Dermis blood vessel endothelial cell (primary cell): ENCODE measurements around the gene NR2F6. TPM values are rescaled to one million over a fixed set of nuclear protein-coding genes. Genes with fewer than 3 reads are reported as not detected.
A peak's percentile ranks its signal among the peaks of the same experiment; 100 is the strongest.
"Not testable (repeated sequence)": the region's sequence is repeated elsewhere in the genome, so short reads cannot be mapped to it uniquely, and the experiment has no call there.

Source experiments
- DNase-seq: peaks from one replicate; pipeline ENCODE4 v3.0.0; 2010
- total RNA-seq: library from RNA; depleted of rRNA; stranded (reverse); fragments of >200 nt; gene quantifications from 2 replicates; pipeline ENCODE4 v1.2.3, GENCODE V29; 2014

Gene NR2F6
- 63.1 and 82.0 TPM in 2 replicates for total RNA-seq

DNA sequence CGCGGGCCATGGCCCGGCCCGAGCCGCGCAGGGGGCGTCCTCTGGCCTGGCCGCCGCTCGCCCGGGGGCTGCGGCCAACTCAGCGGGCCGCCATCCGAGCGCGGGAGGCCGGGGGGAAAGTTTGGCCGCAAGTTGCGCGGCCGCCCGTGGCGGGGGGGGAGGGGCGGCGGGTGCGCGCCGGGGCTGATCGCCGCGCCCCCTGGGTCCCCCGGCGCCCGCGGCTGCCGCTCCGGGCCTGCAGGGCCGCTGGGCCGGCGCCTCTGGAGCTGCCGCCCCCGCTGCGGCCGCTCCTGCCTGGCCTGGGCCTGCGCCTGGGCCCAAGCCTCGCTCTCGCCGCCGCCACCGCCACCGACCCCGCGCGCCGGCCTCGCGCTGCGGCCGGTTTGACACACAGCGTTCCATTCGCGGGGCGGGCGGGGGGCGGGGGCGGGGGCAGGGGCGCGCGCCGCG is at the start of gene NR2F6:
NR2F6 (minus strand) TSS at position 385 of the 450 bp plus-strand sequence. CDS start 699 bp downstream, outside the sequence.
- no peak for DNase-seq

DNA sequence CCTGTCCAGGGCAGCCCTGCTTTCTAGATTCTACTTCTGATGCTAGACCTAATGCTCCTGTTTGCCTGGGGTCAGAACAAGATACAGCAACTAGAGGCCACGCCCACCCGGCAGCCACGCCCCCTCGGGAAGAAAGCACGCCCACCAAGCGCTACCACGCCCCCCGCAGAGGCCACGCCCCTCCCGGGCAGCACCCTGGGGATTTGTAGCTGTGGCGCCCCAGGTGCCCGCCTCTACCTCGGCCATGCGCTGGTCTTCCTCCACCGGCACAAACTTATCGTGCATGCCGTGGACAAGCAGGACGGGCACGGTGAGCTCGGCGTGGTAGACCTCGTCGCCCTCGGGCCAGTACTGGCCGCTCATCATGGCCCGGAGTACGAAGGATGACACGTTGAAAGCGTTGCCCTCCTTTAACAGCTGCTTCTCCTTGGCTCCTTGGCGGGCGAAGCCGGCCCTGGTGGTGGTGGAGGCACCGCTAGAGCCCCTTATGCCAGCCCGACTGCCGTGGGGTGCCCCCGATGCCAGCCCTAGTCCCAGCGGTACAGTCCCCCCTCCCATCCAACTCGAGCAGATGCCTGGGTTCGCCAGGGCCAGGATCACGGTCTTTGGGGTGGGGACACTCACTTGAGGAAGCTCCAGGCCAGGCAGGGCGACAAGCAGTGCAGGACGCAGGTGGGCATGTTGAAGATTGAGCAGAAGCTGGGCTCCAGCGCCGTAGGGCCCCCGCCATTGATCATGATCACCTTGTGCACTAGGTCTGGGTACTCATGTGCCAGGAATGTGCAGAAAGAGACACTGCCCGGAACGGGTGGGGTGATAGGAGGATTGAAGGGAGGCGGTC is 48.6 kb upstream of the NR2F6 start:
- peak; percentile 44 for DNase-seq

DNA sequence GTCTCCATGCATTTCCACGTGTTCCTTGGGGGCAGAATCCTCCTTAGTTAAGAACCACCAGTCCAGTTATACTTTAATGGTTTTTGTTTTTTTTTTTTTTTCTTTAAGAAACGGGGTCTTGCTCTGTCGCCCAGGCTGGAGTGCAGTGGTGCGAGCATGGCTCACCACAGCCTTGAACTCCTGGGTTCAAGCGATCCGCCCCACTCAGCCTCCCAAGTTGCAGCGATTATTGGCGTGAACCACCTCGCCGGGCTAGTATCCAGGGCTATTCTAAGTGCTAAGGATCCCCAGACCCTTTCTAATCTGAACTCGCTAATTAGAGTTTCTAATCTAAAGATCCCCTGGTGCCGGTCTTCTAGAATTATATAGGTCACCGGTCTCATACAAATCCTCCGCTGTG is 47.9 kb upstream of the NR2F6 start:
- no peak for DNase-seq

DNA sequence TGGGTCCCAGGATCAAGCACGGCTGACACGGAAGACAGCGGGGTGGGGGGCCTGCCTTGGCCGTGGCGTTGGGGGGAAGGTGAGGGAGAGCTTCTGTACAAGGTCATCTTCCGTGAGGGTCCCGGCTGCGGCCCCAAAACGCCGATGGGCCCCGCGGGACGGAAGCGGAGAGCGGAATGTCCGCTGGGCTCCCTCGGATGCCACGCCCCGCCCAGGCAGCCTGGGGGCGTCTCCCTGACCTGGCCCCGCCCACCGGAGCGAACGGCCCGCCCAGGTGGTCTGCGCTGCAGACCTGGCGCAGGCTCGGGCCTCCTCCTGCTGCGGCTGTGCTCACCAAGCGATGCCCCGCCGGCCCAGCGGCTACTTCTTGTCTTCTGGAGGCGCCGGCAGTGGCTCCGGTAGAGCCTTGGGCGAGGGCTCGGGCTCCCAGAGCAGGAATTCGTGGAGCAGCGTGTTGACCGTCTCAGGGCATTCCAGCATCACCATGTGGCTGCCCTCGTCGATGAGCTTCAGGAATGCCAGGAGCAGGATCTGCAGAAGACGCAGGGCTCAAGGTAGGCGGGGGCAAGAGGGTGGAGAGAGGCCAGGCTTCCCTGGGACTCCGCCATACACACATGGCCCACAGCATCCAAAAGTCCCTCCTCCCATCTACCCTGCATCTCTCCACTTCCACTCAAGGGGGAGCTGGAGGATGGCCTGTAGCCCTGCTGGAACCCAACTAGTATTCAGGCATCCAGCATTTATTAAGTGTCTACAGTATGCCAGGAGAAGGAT is 46.8 kb upstream of the NR2F6 start:
- DNase-seq, result peak; percentile 92

DNA sequence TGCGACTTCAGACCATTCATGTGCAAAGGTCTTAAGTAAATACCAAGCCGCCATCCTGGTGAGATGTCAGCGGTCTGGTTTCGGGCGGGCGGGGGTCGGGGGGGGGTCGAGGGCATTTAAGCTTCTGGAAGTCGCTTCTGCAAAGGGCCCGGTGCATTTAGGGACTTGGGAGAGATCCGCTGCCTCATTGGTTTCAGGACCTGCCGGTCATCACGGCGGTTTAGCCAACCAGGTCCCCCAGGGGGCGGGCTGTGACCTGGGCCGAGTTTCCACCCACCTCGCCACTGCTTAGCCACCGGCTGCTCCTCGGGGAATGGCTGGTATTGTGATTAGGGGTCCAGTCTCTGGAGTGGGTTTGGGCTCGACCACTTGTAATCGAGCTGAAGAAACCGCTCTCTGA is 43.8 kb upstream of the NR2F6 start:
- peak; percentile 92 for DNase-seq

DNA sequence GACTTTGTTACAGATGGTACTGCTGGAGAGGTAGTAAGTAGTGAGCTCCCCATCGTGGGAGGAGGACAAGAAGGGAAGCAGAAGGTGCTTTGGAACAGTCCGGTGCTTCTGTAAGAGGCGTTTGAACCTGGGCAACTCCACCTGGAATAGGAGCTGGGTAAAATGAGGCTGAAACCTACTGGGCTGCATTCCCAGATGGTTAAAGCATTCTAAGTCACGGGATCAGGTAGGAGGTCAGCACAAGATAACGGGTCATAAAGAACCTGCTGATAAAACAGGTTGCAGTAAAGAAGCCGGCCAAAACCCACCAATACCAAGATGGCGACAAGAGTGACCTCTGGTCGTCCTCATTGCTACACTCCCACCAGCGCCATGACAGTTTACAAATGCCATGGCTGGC is 41.0 kb upstream of the NR2F6 start:
- no peak for DNase-seq

DNA sequence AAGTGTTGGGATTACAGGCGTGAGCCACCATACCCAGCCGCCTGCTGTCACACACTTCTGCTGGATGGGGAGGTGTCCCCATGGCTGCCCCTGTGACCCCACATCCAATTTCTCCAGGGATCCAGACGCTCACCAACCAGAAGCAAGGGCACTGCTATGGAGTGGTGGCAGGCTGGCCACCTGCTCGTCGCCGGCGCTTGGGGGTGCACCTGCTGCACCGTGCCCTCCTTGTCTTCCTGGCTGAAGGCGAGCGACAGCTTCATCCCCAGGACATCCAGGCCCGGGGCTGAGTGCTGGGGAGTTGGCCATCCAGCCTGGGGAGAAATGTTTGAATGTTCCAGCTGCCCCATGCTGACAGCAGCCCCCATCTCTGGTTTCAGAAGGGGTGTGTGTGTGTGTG is 40.5 kb upstream of the NR2F6 start:
- no peak for DNase-seq

DNA sequence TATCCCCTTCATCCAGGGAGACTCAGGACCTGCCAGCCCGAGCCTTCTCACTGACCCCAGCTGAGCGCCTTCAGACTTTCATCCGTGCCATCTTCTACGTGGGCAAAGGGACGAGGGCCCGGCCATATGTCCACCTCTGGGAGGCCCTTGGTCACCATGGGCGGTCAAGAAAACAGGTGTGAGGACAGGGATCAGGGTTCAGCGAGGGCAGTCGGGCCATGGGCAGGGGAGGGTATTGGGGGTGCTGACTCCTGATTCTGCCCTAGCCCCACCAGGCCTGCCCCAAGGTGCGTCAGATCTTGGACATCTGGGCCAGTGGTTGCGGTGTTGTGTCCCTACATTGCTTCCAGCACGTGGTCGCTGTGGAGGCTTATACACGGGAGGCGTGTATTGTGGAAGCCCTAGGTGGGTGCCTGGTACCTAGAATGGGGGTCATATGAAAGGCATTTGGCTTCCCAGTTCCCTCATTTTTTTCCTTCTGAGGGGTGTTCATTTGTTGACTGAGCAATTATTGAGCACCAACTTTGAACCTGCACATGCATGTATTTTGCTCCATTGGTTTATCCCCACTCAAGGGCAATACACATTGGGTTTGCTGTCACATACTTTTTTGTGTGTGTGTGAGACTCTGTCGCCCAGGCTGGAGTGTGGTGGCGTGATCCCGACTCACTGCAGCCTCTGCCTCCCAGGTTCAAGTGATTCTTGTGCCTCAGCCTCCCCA is 39.9 kb upstream of the NR2F6 start:
- DNase-seq, result no peak

DNA sequence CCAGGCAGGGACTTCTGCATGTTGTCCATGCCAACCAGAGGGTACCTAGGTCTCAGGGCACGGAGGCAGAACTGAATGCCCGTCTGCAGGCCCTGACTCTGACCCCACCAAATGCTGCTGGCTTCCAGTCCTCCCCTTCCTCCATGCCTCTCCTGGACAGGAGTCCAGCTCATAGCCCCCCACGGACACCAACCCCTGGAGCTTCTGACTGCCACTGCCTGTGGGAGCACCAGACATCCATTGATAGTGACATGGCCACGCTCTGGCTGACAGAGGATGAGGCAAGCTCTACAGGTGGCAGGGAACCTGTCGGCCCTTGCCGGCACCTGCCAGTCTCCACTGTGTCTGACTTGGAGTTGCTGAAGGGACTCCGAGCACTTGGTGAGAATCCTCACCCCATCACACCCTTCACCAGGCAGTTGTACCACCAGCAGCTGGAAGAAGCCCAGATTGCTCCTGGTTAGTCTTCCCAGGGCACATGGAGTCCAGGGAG is 37.8 kb upstream of the NR2F6 start:
- no peak for DNase-seq

DNA sequence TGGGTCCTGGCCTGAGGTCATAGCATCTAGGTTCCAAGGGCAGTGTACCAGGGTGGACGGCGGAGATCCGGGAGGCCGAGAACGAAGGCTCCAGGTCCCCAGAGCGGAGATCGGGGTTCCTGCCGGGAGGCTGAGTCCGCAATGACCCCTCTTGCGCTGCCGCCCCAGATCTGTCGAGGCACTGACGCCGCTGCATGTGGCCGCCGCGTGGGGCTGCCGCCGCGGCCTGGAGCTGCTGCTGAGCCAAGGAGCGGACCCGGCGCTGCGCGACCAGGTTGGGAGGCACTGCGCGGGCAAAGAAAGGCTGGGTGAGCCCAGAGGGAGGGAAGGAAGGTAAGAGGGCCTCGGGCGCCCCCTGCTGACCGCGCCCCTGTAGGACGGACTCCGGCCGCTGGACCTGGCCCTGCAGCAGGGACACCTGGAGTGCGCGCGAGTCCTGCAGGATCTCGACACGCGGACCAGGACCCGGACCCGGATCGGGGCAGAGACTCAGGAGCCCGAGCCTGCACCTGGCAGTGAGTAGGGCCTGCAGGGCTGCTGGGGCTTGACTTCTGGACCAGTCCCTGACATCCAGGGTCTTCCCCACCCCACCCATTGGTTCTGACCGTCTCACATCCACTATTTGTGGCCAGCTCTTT is 36.9 kb upstream of the NR2F6 start:
- DNase-seq, result peak; percentile 87

DNA sequence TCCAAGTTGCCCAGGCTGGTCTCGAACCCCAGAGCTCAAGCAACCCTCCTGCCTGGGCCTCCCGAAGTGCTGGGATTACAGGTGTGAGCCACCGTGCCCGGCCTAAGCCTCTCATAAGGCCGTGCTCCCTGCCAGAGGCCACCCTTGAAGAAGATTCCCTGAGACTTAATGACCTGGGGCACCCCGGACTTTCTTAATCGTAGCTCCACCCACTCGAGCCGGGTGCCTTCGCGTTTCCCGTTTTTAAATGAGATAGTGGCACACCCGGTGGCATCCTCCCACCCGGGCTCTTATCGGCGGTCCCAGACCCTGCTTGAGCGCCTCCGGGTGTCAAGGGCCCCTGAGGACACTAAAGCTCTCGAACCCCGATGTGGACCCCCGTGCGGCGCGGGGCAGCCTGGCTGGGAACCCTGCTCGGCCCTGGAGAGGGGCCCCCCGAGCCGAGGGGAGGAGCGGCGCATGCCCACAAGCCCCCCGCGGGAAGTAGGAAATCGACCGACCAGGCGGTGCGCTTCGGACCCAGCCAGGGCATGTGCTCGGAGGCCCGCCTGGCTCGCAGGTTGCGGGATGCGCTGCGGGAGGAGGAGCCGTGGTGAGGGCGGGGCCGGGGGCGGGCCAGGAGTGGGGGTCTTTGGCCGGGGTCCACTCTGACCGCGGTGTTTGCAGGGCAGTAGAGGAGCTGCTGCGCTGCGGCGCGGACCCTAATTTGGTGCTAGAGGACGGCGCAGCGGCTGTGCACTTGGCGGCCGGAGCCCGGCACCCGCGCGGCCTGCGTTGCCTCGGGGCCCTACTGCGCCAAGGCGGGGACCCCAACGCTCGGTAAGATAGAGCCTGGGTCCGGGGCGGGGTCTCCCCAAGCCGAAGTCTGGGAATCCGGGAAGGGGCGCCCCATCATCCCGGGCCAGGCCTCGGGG is 35.9 kb upstream of the NR2F6 start, which contains the start of gene ANKLE1:
ANKLE1 (plus strand) TSS at position 511 of the 914 bp plus-strand sequence; CDS start at position 531, 20 bp downstream.
- DNase-seq, result peak; percentile 39

DNA sequence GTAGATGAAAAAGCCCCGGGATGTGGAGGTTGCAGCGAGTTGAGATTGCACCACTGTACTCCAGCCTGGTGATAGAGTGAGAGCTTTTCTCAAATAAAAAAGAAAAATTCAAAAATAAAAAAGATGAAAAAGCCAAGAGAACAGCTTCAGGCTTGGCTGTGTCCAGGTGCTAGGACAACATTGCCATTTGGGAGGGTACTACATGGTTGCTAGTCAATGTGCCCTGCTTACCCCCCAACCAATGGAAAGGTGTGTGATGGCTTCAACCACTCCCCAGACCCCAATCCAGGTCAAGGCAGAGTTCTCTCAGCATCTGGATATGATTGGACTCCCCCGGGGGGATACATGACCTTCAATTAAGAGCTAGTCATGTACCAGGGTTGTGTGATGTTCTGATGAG is 33.7 kb upstream of the NR2F6 start:
- DNase-seq, result no peak

DNA sequence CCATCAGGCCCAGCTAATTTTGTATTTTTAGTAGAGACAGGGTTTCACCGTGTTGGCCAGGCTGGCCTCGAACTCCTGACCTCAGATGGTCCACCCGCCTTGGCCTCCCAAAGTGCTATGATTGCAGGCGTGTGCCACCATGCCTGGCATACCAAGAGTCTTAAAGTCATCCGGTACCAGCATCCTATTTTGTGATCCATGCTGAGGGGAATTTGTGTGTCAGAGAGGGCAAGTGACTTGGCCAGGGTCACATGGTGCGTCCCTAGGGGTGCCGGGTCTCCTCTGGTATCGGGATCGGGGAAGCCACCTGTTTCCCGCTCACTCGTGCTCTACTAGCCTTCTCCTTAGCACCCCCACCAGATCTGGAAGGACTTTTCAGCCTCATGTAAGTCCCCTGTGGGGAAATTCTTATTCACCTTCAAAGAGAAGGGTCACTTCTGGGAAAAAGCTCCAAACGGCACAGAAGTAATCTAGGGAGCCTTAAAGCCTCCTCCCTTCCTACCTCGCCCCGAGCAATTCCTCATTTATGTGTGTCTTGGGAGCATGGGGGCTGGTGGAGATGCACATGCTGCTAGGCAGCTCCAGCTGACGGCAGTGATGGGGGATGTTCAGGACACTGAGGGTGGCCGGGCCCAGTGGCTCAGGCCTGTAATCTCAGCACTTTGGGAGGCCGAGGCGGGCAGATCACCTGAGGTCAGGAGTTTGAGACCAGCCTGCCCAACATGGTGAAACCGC is 29.9 kb upstream of the NR2F6 start:
- DNase-seq, result no peak

DNA sequence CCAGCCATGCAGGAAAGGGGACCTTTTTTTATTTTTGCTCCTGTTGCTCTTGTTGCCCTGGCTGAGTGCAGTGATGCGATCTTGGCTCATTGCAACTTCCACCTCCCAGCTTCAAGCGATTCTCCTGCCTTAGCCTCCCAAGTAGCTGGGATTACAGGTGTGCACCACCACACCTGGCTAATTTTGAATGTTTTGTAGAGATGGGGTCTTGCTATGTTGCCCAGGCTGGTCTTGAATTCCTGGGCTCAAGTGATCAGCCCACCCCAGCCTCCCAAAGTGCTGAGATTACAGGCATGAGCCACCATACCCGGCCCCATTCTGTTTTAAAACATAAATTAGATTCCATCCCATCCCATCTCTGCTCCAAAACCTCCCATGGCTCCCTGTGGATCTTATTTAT is 29.2 kb upstream of the NR2F6 start:
- DNase-seq, result not testable (repeated sequence)

DNA sequence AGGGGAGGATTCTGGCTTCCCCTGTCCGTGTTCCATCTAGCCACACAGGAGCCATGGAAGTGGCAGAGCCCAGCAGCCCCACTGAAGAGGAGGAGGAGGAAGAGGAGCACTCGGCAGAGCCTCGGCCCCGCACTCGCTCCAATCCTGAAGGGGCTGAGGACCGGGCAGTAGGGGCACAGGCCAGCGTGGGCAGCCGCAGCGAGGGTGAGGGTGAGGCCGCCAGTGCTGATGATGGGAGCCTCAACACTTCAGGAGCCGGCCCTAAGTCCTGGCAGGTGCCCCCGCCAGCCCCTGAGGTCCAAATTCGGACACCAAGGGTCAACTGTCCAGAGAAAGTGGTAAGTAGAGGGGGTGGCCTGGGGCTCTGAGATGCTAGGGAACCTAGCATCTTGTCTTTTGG is 23.0 kb upstream of the NR2F6 start:
- no peak for DNase-seq

DNA sequence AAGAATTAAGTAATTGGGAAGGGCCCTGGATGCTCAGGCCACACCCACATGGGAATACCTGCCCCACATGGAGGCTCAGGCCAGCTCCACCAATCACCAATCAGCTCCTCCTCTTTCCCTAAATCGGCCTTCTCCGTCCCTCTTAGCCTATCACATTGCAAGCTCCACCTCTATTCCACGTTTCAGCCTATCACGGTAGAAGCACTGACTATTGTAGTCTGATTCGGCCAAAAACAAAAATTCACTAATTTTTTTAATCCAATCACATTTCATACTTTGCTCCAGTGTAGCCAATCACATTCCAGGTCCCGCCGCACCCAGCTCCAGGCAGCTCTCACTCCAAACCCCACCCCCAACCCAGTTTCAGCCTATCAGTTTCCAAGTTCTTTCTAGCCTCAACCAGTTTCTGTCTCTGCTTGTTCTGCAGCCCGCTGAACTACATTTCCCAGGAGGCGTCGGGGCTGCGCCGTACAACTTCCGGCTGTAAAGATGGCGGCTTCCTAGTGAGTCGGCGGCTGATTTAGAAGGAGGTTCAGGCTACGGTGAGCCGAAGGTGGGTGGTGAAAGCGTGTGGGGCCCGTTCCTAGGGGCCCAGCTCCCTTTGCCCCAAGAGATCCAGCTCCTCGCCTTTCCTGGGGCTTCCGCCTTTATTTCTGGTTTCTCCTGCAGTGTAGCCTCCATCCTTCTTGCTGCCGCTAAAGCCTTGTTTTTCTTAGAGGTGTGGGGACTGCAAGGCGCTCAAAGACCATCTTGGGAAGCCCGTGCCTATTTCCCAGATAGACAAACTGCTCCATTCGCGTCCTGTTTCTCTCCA is 21.5 kb upstream of the NR2F6 start, which contains the start of gene BABAM1:
BABAM1 (plus strand) TSS at position 469 of the 814 bp plus-strand sequence. CDS start 1,364 bp downstream, outside the sequence.
- peak; percentile 100 for DNase-seq

DNA sequence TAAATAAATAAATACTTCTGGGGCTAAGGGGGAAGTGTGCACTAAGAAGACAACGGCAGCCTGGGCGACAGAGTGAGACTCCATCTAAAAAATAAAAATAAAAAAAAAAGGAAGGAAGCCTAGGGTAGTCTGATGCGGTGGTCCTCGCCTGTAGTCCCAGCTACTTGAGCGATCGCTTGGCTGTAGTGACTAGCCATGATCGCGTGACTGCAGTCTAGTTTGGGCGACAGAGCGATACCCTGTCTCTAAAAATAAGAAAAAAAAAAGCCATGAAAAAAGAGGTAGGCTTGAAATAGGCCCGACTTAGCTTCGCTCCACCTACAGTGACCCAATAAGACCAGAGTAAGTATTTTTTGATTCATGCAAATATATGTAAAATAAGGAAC is 20.9 kb upstream of the NR2F6 start:
- no peak for DNase-seq

DNA sequence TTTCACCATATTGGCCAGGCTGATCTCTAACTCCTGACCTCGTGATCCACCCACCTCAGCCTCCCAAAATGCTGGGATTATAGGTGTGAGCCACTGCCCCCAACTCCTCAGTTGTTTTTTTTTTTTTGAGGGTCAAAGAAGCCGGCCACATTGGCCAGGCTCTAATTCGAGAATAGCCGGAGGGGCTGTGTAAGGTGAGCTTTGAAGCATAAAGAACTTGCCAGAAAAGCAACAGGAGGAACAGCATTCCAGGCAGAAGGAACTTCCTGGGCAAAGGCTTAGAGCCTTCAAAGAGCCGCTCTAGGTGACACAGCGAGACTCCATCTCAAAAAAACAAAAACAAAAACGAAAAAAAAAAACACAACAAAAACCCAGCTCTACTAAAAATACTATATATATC is 20.3 kb upstream of the NR2F6 start:
- no peak for DNase-seq

DNA sequence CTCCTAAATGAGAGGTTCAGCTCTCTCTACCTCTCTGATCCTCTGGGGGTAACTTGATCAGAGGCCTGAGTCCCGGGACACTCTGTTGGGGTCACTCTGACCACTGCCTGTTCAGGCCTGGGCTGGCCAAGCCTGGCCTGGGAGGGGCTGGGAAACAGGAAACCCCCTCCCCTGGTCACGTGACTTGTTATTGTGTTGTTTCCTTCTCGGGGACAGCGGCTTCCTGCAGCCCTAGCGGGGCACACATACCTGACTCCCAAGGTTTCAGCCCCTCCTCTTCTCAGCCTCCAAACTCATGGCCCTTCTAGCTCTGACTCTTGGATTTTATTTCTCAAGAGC is 18.9 kb upstream of the NR2F6 start, which contains the start of gene USHBP1:
USHBP1 (minus strand) TSS at position 105 of the 339 bp plus-strand sequence. CDS start 446 bp downstream, outside the sequence.
- DNase-seq, result peak; percentile 91
